Astrocyte of the spinal cord (primary cell): Measurements from ENCODE around the gene WWOX.

Source experiments
- DNase-seq: peaks from one replicate; pipeline ENCODE4 v3.0.0; 2011; ENCODE audit warnings: low read depth, low spot score
- H3K4me3 ChIP-seq: 2 replicates; pipeline ENCODE4 v1.5.1; 2011; ENCODE audit warnings: low read depth, mild to moderate bottlenecking, low read length, moderate library complexity
- in situ Hi-C: cut with HindIII; loops from 2 replicates; pipeline ENCODE4 v1.10.0; 2017; ENCODE audit warnings: low sequenced_read_pairs
- TF ChIP-seq, protein P1 (sequence below): IDR thresholded peaks from 2 replicates; pipeline ENCODE4 v1.5.1; 2012; ENCODE audit warnings: low read depth, mild to moderate bottlenecking, low read length, inconsistent platforms

Gene WWOX

DNA sequence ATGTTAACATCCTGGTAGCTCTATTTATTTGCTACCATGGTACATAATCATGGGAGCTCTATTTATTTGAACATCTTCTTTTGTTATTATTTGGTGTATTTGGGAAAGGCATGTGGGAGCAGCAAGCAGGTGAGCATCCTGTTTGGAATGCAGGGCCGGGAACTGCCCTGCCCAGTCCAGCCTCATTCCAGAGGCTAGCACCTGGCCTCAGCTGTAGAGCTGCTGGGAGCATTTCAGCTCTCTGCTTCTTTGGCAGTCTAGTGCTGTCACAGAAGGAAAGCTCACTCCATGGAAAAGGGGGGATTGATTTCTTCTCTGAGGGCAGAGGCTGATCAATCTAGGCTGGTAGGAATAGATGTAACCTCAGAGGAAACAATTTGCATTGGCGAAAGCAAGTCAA is 112.5 kb downstream of the WWOX start:
- TF ChIP-seq, protein P1, sequence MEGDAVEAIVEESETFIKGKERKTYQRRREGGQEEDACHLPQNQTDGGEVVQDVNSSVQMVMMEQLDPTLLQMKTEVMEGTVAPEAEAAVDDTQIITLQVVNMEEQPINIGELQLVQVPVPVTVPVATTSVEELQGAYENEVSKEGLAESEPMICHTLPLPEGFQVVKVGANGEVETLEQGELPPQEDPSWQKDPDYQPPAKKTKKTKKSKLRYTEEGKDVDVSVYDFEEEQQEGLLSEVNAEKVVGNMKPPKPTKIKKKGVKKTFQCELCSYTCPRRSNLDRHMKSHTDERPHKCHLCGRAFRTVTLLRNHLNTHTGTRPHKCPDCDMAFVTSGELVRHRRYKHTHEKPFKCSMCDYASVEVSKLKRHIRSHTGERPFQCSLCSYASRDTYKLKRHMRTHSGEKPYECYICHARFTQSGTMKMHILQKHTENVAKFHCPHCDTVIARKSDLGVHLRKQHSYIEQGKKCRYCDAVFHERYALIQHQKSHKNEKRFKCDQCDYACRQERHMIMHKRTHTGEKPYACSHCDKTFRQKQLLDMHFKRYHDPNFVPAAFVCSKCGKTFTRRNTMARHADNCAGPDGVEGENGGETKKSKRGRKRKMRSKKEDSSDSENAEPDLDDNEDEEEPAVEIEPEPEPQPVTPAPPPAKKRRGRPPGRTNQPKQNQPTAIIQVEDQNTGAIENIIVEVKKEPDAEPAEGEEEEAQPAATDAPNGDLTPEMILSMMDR: no peak
- DNase-seq: no peak
- in situ Hi-C loops: no loop called here
- no peak overlapping the region for H3K4me3 ChIP-seq

DNA sequence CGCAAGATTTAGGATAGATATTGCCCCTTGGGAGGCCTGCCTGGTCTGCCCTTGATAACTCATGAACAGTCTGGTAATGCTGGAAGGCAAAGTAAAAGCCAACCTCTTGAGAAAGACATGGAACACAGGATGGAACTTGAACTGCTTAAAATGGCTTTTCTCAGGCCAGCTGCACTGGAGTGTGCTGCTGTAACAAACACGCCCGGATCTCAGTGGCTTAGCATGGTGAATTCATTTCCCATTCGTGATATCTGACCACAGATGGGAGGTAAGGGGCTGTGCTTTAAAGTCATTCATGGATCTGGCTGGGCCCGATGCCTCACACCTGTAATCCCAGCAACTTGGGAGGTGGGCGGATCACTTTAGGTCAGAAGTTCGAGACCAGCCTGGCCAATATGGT is 113.2 kb downstream of the WWOX start:
- in situ Hi-C loops: no loop called here
- no peak for DNase-seq
- H3K4me3 ChIP-seq: no peak overlapping the region
- TF ChIP-seq, protein P1: no peak

DNA sequence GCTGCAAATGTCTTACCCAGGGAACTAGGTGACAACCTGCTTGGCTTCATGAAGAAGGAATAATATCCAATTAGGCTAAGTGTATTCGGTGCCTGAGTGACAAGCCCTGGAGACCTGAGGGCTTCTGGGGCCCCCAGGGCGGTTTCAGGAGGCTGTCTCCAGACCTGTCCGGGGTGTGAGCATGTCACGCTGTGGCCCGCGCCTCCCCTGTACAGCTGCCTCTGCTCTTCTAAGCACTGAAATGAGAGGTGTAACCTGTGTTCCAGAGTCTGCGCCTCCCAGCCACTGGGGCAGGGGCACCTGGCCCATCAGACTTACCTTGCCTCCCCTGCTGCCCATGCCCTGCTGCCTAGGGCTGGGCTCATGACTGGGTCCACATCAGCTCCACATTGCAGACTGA is 114.3 kb downstream of the WWOX start:
- in situ Hi-C loops: no loop called here
- no peak for DNase-seq
- TF ChIP-seq, protein P1: no peak
- no peak overlapping the region for H3K4me3 ChIP-seq

DNA sequence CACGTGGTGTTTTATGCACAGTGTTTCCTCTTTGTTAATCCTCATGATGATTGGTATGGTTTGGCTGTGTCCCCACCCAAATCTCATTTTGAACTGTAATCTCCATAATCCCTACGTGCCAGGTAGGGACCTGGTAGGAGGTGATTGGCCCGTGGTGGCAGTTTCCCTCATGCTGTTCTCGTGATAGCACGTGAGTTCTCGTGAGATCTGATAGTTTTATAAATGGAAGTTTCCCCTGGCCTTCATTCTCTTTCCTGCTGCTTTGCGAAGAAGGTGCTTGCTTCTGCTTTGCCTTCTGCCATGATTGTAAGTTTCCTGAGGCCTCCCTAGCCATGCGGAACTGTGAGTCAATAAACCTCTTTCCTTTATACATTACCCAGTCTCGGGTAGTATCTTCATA is 115.8 kb downstream of the WWOX start:
- TF ChIP-seq, protein P1: no peak
- H3K4me3 ChIP-seq: no peak overlapping the region
- DNase-seq: no peak
- in situ Hi-C loops: no loop called here

DNA sequence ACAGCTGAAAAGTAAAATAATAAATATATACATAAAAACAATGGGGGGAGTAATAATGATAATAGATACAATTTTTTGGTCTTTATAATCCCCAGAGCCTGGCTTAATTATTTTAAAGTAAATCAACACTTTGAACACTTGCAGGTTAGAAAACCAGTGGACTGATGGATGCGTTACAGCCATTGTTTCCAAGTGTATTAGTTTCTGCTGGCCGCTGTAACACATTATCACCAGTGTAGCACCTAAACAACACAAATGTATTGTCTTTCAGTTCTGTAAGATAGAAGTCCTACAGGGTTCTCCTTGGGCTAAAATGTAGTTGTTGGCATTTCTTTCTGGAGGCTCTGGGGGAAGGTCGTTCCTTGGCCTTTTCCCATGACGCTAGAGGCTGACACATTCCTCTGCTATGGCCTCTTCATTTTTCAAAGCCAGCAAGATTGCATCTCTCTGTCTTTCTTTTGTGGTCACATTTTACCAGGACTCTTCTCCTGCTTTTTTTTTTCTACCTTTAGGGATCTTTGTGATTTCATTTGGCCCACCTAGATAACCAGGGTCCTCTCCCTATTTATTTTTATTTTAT is 116.8 kb downstream of the WWOX start:
- TF ChIP-seq, protein P1: no peak
- no peak overlapping the region for H3K4me3 ChIP-seq
- no peak for DNase-seq
- in situ Hi-C loops: no loop called here

DNA sequence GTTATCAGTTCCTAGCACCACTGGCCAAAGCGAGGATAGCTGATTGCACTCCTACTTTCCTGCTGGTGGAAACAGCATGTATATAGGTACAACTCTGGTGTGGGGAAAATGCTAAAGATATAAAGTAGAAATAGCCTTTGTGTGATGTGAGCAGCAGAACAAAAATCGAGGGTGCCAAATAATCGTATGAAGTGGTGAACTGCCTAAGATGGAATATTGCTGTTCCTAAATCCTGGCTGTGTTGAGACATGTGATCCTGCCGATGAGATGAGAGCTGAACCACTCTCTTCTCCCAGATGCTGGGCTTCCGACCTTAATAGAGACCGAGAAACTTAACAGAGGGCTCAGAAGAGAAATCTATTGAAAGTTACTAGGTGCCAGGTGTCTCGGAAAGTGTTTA is 117.8 kb downstream of the WWOX start:
- no peak overlapping the region for H3K4me3 ChIP-seq
- in situ Hi-C loops: no loop called here
- TF ChIP-seq, protein P1: no peak
- no peak for DNase-seq

DNA sequence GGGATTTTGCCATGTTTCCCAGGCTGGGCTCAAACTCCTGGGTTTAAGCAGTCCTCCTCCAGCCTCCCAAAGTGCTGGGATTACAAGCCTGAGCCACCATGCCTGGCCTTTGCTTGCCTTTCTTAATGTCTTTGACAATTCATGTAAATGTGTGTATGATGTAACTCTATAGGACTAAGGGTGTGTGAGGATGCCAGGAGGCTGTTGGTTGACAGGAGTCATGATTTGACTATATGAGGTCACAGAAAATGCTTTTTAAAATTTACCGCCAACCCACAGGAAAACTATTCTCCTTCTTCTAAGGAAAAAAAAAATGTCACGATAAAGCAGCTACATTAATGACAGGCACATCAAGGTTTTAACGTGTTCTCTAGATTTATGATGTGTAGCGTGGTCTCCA is 118.8 kb downstream of the WWOX start:
- TF ChIP-seq, protein P1: no peak
- no peak for DNase-seq
- in situ Hi-C loops: no loop called here

More for the DNA sequence above, 118.8 kb downstream of the WWOX start:
- H3K4me3 ChIP-seq: no peak overlapping the region
